Ovary (tissue), 9 donors: ENCODE data around the gene RGS6. TPM values are rescaled to one million over a fixed set of nuclear protein-coding genes. Genes with fewer than 3 reads are reported as not detected.

ENCODE experiments used
- DNase-seq, 5 donors: peaks; one replicate each; pipeline ENCODE4 v3.0.0-alpha.2; 2019 to 2020
- H3K27ac ChIP-seq, 2 donors: fragments of 200-600 bp; one replicate each; pipeline versions ENCODE4 v1.5.1 to v1.8.0; 2019 to 2022
- H3K27me3 ChIP-seq: fragments of 200-600 bp; one replicate; pipeline ENCODE4 v1.8.0; 2022
- H3K36me3 ChIP-seq: fragments of 200-600 bp; sonication (generic); one replicate; pipeline ENCODE4 v1.5.1; 2019
- H3K4me1 ChIP-seq: one replicate; pipeline ENCODE4 v1.8.1; 2013; ENCODE audit warnings: mild to moderate bottlenecking, moderate library complexity; ENCODE audit not compliant: insufficient read depth
- H3K4me3 ChIP-seq: fragments of 200-600 bp; sonication (generic); one replicate; pipeline ENCODE4 v1.5.1; 2017
- H3K9me3 ChIP-seq, 2 donors: fragments of 200-600 bp in 1 of 2; sonication (generic) in 1 of 2; one replicate each; pipeline versions ENCODE4 v1.5.1 to v1.8.1; 2013 to 2019; ENCODE audit warnings: mild to moderate bottlenecking in 1 of 2, moderate library complexity in 1 of 2
- EP300 ChIP-seq: sonication (generic); formaldehyde crosslinking; IDR thresholded peaks from one replicate; pipeline ENCODE4 v1.6.1; 2017; ENCODE audit warnings: antibody characterized with exemption
- POLR2A ChIP-seq: fragments of 450-650 bp; IDR thresholded peaks from one replicate; pipeline ENCODE4 v1.6.1; 2017; ENCODE audit warnings: antibody characterized with exemption, mild to moderate bottlenecking, moderate library complexity
- WGBS, 3 donors: extraction: QIAGEN DNeasy Blood & Tissue Kit in 1 of 3; methylation state at CpG; one replicate each; pipeline versions ENCODE4 v1.1.5 to v1.1.7; 2013 to 2017; 5-methylcytosine and 5-hydroxymethylcytosine counted together
- intact Hi-C, 4 donors: fragments of 100-400 bp; cut with DNase I; formaldehyde crosslinking; loops; one replicate each; pipeline versions ENCODE4 v1.11.0 to v1.15.1; 2022 to 2023
- polyA plus RNA-seq, 2 donors: library from polyadenylated mRNA; stranded (reverse); fragments of 200-250 nt in 1 of 2; fragments of 350-450 nt in 1 of 2; fragmentation: Illumina TruSeq in 1 of 2; extraction: RNeasy Lipid Tissue Mini Kit (QIAGEN cat#74804) in 1 of 2; gene quantifications; one replicate each; pipeline ENCODE4 v1.2.3, GENCODE V29; 2013 to 2014
- total RNA-seq, 7 donors: library from RNA; depleted of rRNA in 2 of 7; stranded (reverse); fragments of >200 nt in 2 of 7; fragmentation: NEBNext Ultra II Directional in 3 of 7; extraction: Animal tissue kit (Norgen Biotek cat#: 25700) in 3 of 7; gene quantifications; one replicate each; pipeline versions ENCODE4 v1.1.0 to v1.2.4, GENCODE V29; 2016 to 2023
- TF ChIP-seq, protein P1 (sequence below), 3 donors: fragments of 450-650 bp in 2 of 3; fragments of 200-600 bp in 1 of 3; IDR thresholded peaks; one replicate each; pipeline versions ENCODE4 v1.5.1 to v1.8.0; 2016 to 2022; ENCODE audit warnings: antibody characterized with exemption in 3 of 3, mild to moderate bottlenecking in 1 of 3
- donor health status: DM: no; HTN: no; CAD: no; lungs with moderate emphysema.
- donor health status: DM: no; HTN: no; CAD: no.
- donor health status: Bipolar disorder and iron deficiency.
- donor health status: DM: yes; HTN: yes; CAD: no.
- donor health status: DM: no; HTN: no; CAD: no.
- donor health status: DM: yes; HTN: yes; CAD: no.

The RGS6 gene
- total and polyA plus RNA-seq, 9 donors = 0.53 to 6.9 (median 1.1) TPM

DNA sequence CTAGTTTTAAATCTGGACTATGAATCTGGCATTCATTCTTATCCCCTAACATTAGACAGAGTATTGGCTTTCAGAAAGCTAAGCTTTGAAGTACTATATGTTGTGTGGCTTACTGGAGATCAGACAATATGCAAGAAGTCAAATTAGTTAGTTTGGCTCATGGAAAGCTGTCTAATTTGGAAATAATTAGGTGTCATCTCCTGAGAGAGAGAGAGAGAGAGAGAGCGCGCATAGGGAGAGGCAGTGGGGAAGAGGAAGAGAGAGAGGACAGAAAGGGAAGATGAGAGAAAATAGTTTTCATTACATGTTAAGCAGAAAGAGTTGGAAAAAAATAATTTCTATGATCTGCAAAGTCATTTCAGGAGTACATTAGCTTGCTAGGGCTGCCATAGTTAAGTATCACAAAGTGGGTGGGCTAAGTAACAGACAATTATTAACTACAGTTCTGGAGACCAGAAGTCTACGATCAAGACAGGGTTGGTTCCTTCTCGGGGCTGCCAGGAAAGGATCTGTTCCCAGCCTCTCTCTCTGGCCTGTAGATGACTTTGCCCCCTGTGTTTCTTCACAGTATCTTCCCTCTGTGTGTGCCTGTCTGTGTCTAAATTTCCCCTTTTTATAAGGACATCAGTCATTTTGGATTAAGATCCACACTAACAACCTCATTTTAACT, 404.2 kb downstream of the RGS6 start:
- peaks cover 10% of the 10 kb centered on the region for H3K4me1 ChIP-seq
- WGBS, 3 donors = 42 to 88% (median 86%) methylated on average over 4 of the region's 4 CpGs
- H3K9me3 ChIP-seq = no peaks in the 10 kb centered on the region
- no peaks in the 10 kb centered on the region for H3K27me3 ChIP-seq
- TF ChIP-seq POLR2A (no peak), EP300 (no peak)
- TF ChIP-seq, protein P1, sequence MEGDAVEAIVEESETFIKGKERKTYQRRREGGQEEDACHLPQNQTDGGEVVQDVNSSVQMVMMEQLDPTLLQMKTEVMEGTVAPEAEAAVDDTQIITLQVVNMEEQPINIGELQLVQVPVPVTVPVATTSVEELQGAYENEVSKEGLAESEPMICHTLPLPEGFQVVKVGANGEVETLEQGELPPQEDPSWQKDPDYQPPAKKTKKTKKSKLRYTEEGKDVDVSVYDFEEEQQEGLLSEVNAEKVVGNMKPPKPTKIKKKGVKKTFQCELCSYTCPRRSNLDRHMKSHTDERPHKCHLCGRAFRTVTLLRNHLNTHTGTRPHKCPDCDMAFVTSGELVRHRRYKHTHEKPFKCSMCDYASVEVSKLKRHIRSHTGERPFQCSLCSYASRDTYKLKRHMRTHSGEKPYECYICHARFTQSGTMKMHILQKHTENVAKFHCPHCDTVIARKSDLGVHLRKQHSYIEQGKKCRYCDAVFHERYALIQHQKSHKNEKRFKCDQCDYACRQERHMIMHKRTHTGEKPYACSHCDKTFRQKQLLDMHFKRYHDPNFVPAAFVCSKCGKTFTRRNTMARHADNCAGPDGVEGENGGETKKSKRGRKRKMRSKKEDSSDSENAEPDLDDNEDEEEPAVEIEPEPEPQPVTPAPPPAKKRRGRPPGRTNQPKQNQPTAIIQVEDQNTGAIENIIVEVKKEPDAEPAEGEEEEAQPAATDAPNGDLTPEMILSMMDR (IDR thresholded peaks at IDR 0.05) = no peak
- H3K36me3 ChIP-seq = no peaks in the 10 kb centered on the region
- H3K4me3 ChIP-seq = no peak overlapping the region
- intact Hi-C loops = no loop called here
- DNase-seq = no peak
- H3K27ac ChIP-seq = no peak overlapping the region

DNA sequence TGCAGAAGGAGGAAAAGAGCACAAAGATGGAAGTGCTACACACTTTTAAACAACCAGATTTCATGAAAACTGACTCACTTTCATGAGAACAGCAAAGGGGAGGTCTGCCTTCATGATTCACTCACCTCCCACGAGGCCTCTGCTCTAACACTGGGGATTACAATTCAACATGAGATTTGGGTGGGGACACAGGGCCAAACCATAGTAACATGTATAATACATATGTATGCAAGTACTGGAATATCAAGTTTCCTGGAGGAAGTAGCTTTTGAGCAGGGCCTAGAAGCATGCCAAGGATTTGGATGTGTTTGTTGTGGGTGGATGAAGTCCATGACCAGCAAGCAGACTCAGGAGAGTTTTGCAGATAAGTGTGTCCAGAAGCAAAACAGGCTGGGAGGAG, 409.0 kb downstream of the RGS6 start:
- Histone ChIP-seq H3K27me3 (no peaks in the 10 kb centered on the region), H3K4me3 (no peak overlapping the region), H3K9me3 (no peaks in the 10 kb centered on the region), H3K36me3 (no peaks in the 10 kb centered on the region), H3K27ac (no peak overlapping the region), H3K4me1 (peaks cover 2% of the 10 kb centered on the region)
- DNase-seq = no peak
- intact Hi-C loops = no loop called here
- 43 to 61% (median 55%) methylated on average over 1 of the region's 1 CpG for WGBS, 3 donors
- TF ChIP-seq EP300 = no peak
- TF ChIP-seq POLR2A = no peak
- TF ChIP-seq, protein P1 (IDR thresholded peaks at IDR 0.05) = no peak

DNA sequence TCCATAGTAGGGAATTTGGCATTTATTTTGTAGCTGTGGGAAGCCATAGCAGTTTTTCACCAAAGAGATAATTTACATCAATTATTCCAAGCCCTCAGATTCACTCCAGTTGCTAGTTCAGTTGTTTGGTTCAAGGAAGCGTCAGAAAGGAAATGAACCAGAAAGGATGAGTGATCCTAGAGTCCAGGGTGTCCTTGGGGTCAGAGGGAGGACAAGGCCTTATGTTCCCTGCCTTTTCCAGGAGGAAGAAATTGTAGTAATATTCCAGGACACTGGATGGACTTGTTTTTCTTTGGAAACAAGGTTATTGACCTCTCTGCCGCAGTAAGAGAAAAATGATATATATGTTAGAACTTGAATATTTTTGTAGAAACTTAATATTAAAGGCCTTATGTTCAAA, 409.5 kb downstream of the RGS6 start:
- intact Hi-C loops = no loop called here
- TF ChIP-seq POLR2A = no peak
- TF ChIP-seq EP300 = no peak
- TF ChIP-seq, protein P1 (IDR thresholded peaks at IDR 0.05) = no peak
- H3K9me3 ChIP-seq = no peaks in the 10 kb centered on the region

DNA sequence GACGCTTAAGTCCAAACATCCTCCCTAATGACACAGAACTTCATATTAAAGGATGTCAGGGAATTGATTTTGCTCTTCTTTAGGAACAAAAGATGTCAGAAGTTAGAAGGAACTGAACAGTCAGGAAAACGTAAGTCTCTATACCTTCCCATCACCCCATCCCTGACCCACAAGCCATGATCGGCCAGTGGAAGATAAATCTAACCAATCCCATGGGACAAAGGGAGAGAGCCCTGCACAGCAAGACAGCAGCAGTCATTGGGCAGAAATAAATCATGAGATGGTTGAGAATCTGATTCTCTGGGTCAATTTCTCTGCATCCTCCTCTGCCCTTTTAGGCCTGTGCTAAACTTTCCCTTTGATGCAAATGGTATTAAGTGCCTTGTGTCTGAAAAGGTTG, 414.9 kb downstream of the RGS6 start:
- H3K4me3 ChIP-seq = no peak overlapping the region
- DNase-seq = no peak
- TF ChIP-seq, protein P1 (IDR thresholded peaks at IDR 0.05) = no peak
- TF ChIP-seq EP300 = no peak
- no peaks in the 10 kb centered on the region for H3K36me3 ChIP-seq
- H3K9me3 ChIP-seq = no peaks in the 10 kb centered on the region
- no peak overlapping the region for H3K27ac ChIP-seq
- H3K27me3 ChIP-seq = no peaks in the 10 kb centered on the region
- 52 to 68% (median 66%) methylated on average over 3 of the region's 3 CpGs for WGBS, 3 donors
- no peaks in the 10 kb centered on the region for H3K4me1 ChIP-seq
- intact Hi-C loops = no loop called here

More for the DNA sequence above, 409.5 kb downstream of the RGS6 start:
- 21 to 49% (median 32%) methylated on average over 2 of the region's 2 CpGs for WGBS, 3 donors
- Histone ChIP-seq H3K27me3 (no peaks in the 10 kb centered on the region), H3K36me3 (no peaks in the 10 kb centered on the region), H3K27ac (no peak overlapping the region), H3K4me1 (peaks cover 2% of the 10 kb centered on the region), H3K4me3 (no peak overlapping the region)
- no peak for DNase-seq
